ENCODE data around the gene HMGCS1.
A peak's percentile ranks its signal among the peaks of the same experiment; 100 is the strongest.
"Not testable (repeated sequence)": the region's sequence is repeated elsewhere in the genome, so short reads cannot be mapped to it uniquely, and the experiment has no call there.

Gene HMGCS1

DNA sequence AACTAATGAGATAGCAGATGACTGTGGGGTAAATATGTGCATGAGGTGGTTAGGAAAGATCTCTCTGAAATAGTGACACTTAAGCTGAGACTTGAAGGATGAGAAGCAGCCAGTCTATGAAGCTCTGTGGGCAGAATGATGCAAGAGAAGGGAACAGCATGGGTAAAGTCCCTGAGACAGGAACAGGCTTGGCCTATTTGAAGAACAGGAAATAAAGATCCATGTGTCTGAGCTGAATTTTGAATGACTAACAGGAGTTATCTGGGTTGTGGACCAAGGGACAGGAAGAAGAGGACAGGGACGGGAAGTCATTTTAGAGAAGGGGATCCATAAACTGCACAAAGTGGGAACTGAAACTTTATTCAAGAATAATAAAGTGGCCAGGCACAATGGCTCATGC lies 25.6 kb upstream of the HMGCS1 start:
- DNase-seq (no peak), ATAC-seq (ENCODE audit: insufficient read depth, low read depth) (0 out of 3 replicates have a peak, but pooled peaks have one; percentile 48)

DNA sequence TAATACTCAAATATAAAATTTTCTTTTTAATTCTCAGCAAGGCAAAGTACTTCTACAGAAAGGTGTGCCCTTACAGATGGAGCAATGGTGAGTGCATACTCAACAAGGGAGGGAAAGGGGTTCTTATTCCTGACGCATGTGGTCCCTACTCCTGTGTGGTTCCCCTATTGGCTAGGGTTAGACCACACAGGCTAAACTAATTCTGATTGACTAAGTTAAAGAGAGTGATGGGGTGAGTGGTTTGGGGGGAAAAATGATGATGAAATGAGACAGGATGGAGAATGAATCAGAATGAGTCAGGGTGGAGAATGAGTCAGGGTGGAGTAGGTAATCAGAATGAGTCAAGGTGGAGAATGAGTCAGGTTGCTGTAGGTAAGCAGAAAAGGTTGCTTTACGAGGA lies 22.9 kb upstream of the HMGCS1 start:
- Histone ChIP-seq H2AFZ (ENCODE audit: low read depth, low read length) (no peak overlapping the region), H3K9me3 (ENCODE audit: insufficient read depth, low read length, severe bottlenecking) (peaks cover 19% of the 10 kb centered on the region), H4K20me1 (ENCODE audit: insufficient read depth, low read length) (no peaks in the 10 kb centered on the region), H3K9ac (ENCODE audit: low read depth, low read length) (no peak overlapping the region), H3K27ac (ENCODE audit: low read length) (no peak overlapping the region), H3K79me2 (ENCODE audit: insufficient read depth, low read length) (no peaks in the 10 kb centered on the region), H3K36me3 (ENCODE audit: insufficient read depth, low read length) (no peaks in the 10 kb centered on the region), H3K4me2 (ENCODE audit: insufficient read depth, low read length) (no peak overlapping the region), H3K4me1 (ENCODE audit: insufficient read depth, low read length) (no peaks in the 10 kb centered on the region), H3K27me3 (ENCODE audit: insufficient read depth, low read length, poor library complexity) (no peaks in the 10 kb centered on the region), H3K4me3 (ENCODE audit: low read depth in 1 of 2, low read length in 2 of 2) (no peak overlapping the region)
- DNase-seq (no peak), ATAC-seq (ENCODE audit: insufficient read depth, low read depth) (no peak)
- TF ChIP-seq, protein P1, sequence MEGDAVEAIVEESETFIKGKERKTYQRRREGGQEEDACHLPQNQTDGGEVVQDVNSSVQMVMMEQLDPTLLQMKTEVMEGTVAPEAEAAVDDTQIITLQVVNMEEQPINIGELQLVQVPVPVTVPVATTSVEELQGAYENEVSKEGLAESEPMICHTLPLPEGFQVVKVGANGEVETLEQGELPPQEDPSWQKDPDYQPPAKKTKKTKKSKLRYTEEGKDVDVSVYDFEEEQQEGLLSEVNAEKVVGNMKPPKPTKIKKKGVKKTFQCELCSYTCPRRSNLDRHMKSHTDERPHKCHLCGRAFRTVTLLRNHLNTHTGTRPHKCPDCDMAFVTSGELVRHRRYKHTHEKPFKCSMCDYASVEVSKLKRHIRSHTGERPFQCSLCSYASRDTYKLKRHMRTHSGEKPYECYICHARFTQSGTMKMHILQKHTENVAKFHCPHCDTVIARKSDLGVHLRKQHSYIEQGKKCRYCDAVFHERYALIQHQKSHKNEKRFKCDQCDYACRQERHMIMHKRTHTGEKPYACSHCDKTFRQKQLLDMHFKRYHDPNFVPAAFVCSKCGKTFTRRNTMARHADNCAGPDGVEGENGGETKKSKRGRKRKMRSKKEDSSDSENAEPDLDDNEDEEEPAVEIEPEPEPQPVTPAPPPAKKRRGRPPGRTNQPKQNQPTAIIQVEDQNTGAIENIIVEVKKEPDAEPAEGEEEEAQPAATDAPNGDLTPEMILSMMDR (IDR thresholded peaks at IDR 0.05; ENCODE audit: borderline replicate concordance, extremely low read depth, low read length, poor library complexity, severe bottlenecking): no peak
- TF ChIP-seq EZH2 (IDR thresholded peaks at IDR 0.05; ENCODE audit: borderline replicate concordance, low read depth, low read length, severe bottlenecking): no peak

More for the DNA sequence above, 25.6 kb upstream of the HMGCS1 start:
- no peaks in the 10 kb centered on the region for H3K36me3 ChIP-seq (ENCODE audit: insufficient read depth, low read length)
- no peak overlapping the region for H2AFZ ChIP-seq (ENCODE audit: low read depth, low read length)
- H3K27ac ChIP-seq (ENCODE audit: low read length): no peak overlapping the region
- H3K9ac ChIP-seq (ENCODE audit: low read depth, low read length): no peak overlapping the region
- H3K4me2 ChIP-seq (ENCODE audit: insufficient read depth, low read length): no peak overlapping the region
- no peaks in the 10 kb centered on the region for H3K27me3 ChIP-seq (ENCODE audit: insufficient read depth, low read length, poor library complexity)
- H3K79me2 ChIP-seq (ENCODE audit: insufficient read depth, low read length): no peaks in the 10 kb centered on the region
- TF ChIP-seq, protein P1 (IDR thresholded peaks at IDR 0.05; ENCODE audit: borderline replicate concordance, extremely low read depth, low read length, poor library complexity, severe bottlenecking): no peak
- no peak for TF ChIP-seq EZH2 (IDR thresholded peaks at IDR 0.05; ENCODE audit: borderline replicate concordance, low read depth, low read length, severe bottlenecking)
- peaks cover 19% of the 10 kb centered on the region for H3K9me3 ChIP-seq (ENCODE audit: insufficient read depth, low read length, severe bottlenecking)
- H4K20me1 ChIP-seq (ENCODE audit: insufficient read depth, low read length): no peaks in the 10 kb centered on the region
- no peak overlapping the region for H3K4me3 ChIP-seq (ENCODE audit: low read depth in 1 of 2, low read length in 2 of 2)
- H3K4me1 ChIP-seq (ENCODE audit: insufficient read depth, low read length): no peaks in the 10 kb centered on the region

GRCh38 chr5:43335681-43336080 lies 22.5 kb upstream of the HMGCS1 start:
- Histone ChIP-seq H3K4me3 (ENCODE audit: low read depth in 1 of 2, low read length in 2 of 2) (no peak overlapping the region), H3K4me2 (ENCODE audit: insufficient read depth, low read length) (no peak overlapping the region), H3K27ac (ENCODE audit: low read length) (no peak overlapping the region), H3K79me2 (ENCODE audit: insufficient read depth, low read length) (no peaks in the 10 kb centered on the region), H3K4me1 (ENCODE audit: insufficient read depth, low read length) (no peaks in the 10 kb centered on the region), H3K9ac (ENCODE audit: low read depth, low read length) (no peak overlapping the region), H3K36me3 (ENCODE audit: insufficient read depth, low read length) (no peaks in the 10 kb centered on the region), H3K9me3 (ENCODE audit: insufficient read depth, low read length, severe bottlenecking) (peaks cover 15% of the 10 kb centered on the region), H3K27me3 (ENCODE audit: insufficient read depth, low read length, poor library complexity) (no peaks in the 10 kb centered on the region), H4K20me1 (ENCODE audit: insufficient read depth, low read length) (no peaks in the 10 kb centered on the region), H2AFZ (ENCODE audit: low read depth, low read length) (no peak overlapping the region)
- no peak for DNase-seq
- TF ChIP-seq, protein P1 (IDR thresholded peaks at IDR 0.05; ENCODE audit: borderline replicate concordance, extremely low read depth, low read length, poor library complexity, severe bottlenecking): no peak
- no peak for TF ChIP-seq EZH2 (IDR thresholded peaks at IDR 0.05; ENCODE audit: borderline replicate concordance, low read depth, low read length, severe bottlenecking)
- no peak for ATAC-seq (ENCODE audit: insufficient read depth, low read depth)

DNA sequence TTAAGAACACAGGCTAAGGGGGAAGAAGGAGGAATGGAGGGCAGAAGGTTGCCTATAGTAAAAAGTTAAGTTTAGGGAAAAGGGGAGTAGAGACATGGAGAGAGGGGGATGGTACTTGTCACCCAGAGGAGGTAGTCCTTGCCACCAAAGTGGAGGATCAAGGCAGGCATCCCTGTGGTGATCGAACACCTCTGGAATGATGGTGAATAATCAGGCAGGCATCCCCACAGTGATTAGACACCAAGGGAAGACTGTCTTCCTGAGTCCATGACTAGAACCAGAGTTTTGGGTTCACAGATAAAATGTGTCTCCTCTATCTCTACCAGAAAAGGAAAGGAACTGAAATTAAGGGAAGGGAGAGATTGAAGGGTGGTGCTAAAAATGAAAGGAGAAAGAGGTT lies 19.2 kb upstream of the HMGCS1 start:
- ATAC-seq (ENCODE audit: insufficient read depth, low read depth): no peak
- Histone ChIP-seq H3K27ac (ENCODE audit: low read length) (no peak overlapping the region), H4K20me1 (ENCODE audit: insufficient read depth, low read length) (no peaks in the 10 kb centered on the region), H3K4me3 (ENCODE audit: low read depth in 1 of 2, low read length in 2 of 2) (no peak overlapping the region), H3K4me1 (ENCODE audit: insufficient read depth, low read length) (no peaks in the 10 kb centered on the region), H3K9me3 (ENCODE audit: insufficient read depth, low read length, severe bottlenecking) (peaks cover 21% of the 10 kb centered on the region), H3K36me3 (ENCODE audit: insufficient read depth, low read length) (no peaks in the 10 kb centered on the region), H3K4me2 (ENCODE audit: insufficient read depth, low read length) (no peak overlapping the region), H3K27me3 (ENCODE audit: insufficient read depth, low read length, poor library complexity) (no peaks in the 10 kb centered on the region), H3K79me2 (ENCODE audit: insufficient read depth, low read length) (no peaks in the 10 kb centered on the region), H2AFZ (ENCODE audit: low read depth, low read length) (no peak overlapping the region), H3K9ac (ENCODE audit: low read depth, low read length) (no peak overlapping the region)
- no peak for DNase-seq
- TF ChIP-seq EZH2 (IDR thresholded peaks at IDR 0.05; ENCODE audit: borderline replicate concordance, low read depth, low read length, severe bottlenecking): no peak
- TF ChIP-seq, protein P1 (IDR thresholded peaks at IDR 0.05; ENCODE audit: borderline replicate concordance, extremely low read depth, low read length, poor library complexity, severe bottlenecking): no peak

DNA sequence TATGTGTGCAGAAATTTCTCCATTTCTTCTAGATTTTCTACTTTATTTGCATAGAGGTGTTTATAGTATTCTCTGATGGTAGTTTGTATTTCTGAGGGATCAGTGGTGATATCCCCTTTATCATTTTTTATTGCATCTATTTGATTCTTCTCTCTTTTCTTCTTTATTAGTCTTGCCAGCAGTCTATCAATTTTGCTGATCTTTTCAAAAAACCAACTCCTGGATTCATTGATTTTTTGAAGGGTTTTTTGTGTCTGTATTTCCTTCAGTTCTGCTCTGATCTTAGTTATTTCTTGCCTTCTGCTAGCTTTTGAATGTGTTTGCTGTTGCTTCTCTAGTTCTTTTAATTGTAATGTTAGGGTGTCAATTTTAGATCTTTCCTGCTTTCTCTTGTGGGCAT lies 12.4 kb upstream of the HMGCS1 start:
- DNase-seq; H3K9ac ChIP-seq (ENCODE audit: low read depth, low read length); H2AFZ ChIP-seq (ENCODE audit: low read depth, low read length); H3K4me3 ChIP-seq (ENCODE audit: low read depth in 1 of 2, low read length in 2 of 2); H3K27ac ChIP-seq (ENCODE audit: low read length); ATAC-seq (ENCODE audit: insufficient read depth, low read depth); H3K36me3 ChIP-seq (ENCODE audit: insufficient read depth, low read length); H3K79me2 ChIP-seq (ENCODE audit: insufficient read depth, low read length); H3K27me3 ChIP-seq (ENCODE audit: insufficient read depth, low read length, poor library complexity); H3K4me1 ChIP-seq (ENCODE audit: insufficient read depth, low read length); H4K20me1 ChIP-seq (ENCODE audit: insufficient read depth, low read length); H3K4me2 ChIP-seq (ENCODE audit: insufficient read depth, low read length); H3K9me3 ChIP-seq (ENCODE audit: insufficient read depth, low read length, severe bottlenecking): not testable (repeated sequence)

All from DND-41 (cell line).